Measurements from ENCODE around the gene NBAS. TPM values are rescaled to one million over a fixed set of nuclear protein-coding genes. Genes with fewer than 3 reads are reported as not detected.

Gene NBAS
- total and polyA plus RNA-seq, 9 of the 15 experiments (the other 6 are each of a cell fraction or from before 2014, with no cell fraction given) = 15.3 to 94.4 (median 69.9) TPM

- TF ChIP-seq HINFP (tag; conservative IDR thresholded peaks at IDR 0.05; ENCODE audit: low read depth) (no peak), TARDBP (IDR thresholded peaks at IDR 0.05) (no peak), PHF20 (IDR thresholded peaks at IDR 0.05; ENCODE audit: partially characterized antibody) (no peak), ZNF347 (CRISPR knock-in tag; IDR thresholded peaks at IDR 0.05; ENCODE audit: low read depth) (no peak), FOXJ2 (tag; IDR thresholded peaks at IDR 0.05) (0 out of 2 replicates have a peak, but pooled peaks have one; percentile 8), L3MBTL2 (IDR thresholded peaks at IDR 0.05) (no peak), ESRRB (CRISPR knock-in tag; IDR thresholded peaks at IDR 0.05; ENCODE audit: borderline replicate concordance) (no peak), BCL6 (CRISPR knock-in tag; IDR thresholded peaks at IDR 0.05) (no peak), ZBTB34 (CRISPR knock-in tag; IDR thresholded peaks at IDR 0.05) (no peak), MAZ (CRISPR knock-in tag; conservative IDR thresholded peaks at IDR 0.05 in 1 of 2, IDR thresholded peaks at IDR 0.05 in 1 of 2) (peak in 1 of 2 experiments; percentile 25; a peak in 2 of 4 replicates), SUPT5H (IDR thresholded peaks at IDR 0.05) (peak; percentile 54; the same call in 1 of the 2 replicates), EHMT2 (IDR thresholded peaks at IDR 0.05) (no peak), WHSC1 (IDR thresholded peaks at IDR 0.05; ENCODE audit: low read length) (no peak), KAT7 (CRISPR knock-in tag; IDR thresholded peaks at IDR 0.05; ENCODE audit: borderline replicate concordance) (peak; percentile 86; the same call in 1 of the 2 replicates), STAT5A (IDR thresholded peaks at IDR 0.05; ENCODE audit: borderline replicate concordance, low read length) (no peak), ZNF780A (CRISPR knock-in tag; IDR thresholded peaks at IDR 0.05) (no peak), DPF2 (IDR thresholded peaks at IDR 0.05) (no peak), ZNF263 (CRISPR knock-in tag; IDR thresholded peaks at IDR 0.05; ENCODE audit: borderline replicate concordance) (no peak), HNRNPLL (IDR thresholded peaks at IDR 0.05; ENCODE audit: low read depth, low read length, poor library complexity, severe bottlenecking) (peak; percentile 24), RFX7 (CRISPR knock-in tag; IDR thresholded peaks at IDR 0.05) (no peak), SIN3A (IDR thresholded peaks at IDR 0.05; ENCODE audit: borderline replicate concordance in 2 of 2, control insufficient read depth in 1 of 2, low read depth in 2 of 2, low read length in 2 of 2) (0 out of 4 replicates have a peak, but pooled peaks have one; percentile 25 to 33), BRCA1 (IDR thresholded peaks at IDR 0.05) (no peak), BRCA1 (CRISPR knock-in tag; IDR thresholded peaks at IDR 0.05) (no peak), ZNF316 (IDR thresholded peaks at IDR 0.05) (no peak), ZBTB1 (CRISPR knock-in tag; IDR thresholded peaks at IDR 0.05; ENCODE audit: borderline replicate concordance, low read depth) (0 out of 2 replicates have a peak, but pooled peaks have one; percentile 16), SRSF3 (IDR thresholded peaks at IDR 0.05; ENCODE audit: insufficient read depth, low read length) (no peak), SMARCC2 (IDR thresholded peaks at IDR 0.05; ENCODE audit: low read depth) (no peak), RBBP5 (IDR thresholded peaks at IDR 0.05; ENCODE audit: borderline replicate concordance, insufficient read depth, low read length, poor library complexity, severe bottlenecking) (peak; percentile 88), HDAC6 (IDR thresholded peaks at IDR 0.05; ENCODE audit: low read depth, low read length) (no peak)
Measured at GRCh38 chr2:15560988-15561573, at the start of gene NBAS (continued).

Data from K562 (cell line).